B cell (primary cell): ENCODE measurements around the gene TTPAL.

ENCODE experiments used
- CTCF ChIP-seq: fragments of 200-600 bp; IDR thresholded peaks from one replicate; pipeline ENCODE4 v1.8.0; 2022; ENCODE audit warnings: antibody characterized with exemption, mild to moderate bottlenecking
- EZH2 ChIP-seq: IDR thresholded peaks from 2 replicates; pipeline ENCODE4 v1.6.1; 2012; ENCODE audit warnings: borderline replicate concordance, low read depth, mild to moderate bottlenecking, moderate library complexity, low read length; ENCODE audit not compliant: insufficient read depth, poor library complexity, severe bottlenecking

GRCh38 chr20:44436393-44436792, 39.3 kb upstream of the TTPAL start:
- no peak for TF ChIP-seq CTCF
- no peak for TF ChIP-seq EZH2
